HUDEP-2 (cell line): Measurements from ENCODE around the gene TCL1B.
"Not testable (repeated sequence)": the region's sequence is repeated elsewhere in the genome, so short reads cannot be mapped to it uniquely, and the experiment has no call there.

Experiments
- DNase-seq, 76 experiments: peaks; one replicate each; lab custom pipeline; 2025; ENCODE audit not compliant: unreplicated experiment in 76 of 76; lab: John Stamatoyannopoulos, UW

Gene TCL1B

GRCh38 chr14:95700221-95700976 lies 14.2 kb downstream of the TCL1B start:
- DNase-seq = no peak

- DNase-seq = no peak
Measured at GRCh38 chr14:95701846-95702221, 15.6 kb downstream of the TCL1B start.

GRCh38 chr14:95703341-95703740 lies 17.1 kb downstream of the TCL1B start:
- DNase-seq = no peak

- DNase-seq = no peak
Measured at GRCh38 chr14:95703805-95704204, 17.6 kb downstream of the TCL1B start.

- no peak for DNase-seq
Measured at GRCh38 chr14:95705518-95705917, 19.3 kb downstream of the TCL1B start.

- no peak for DNase-seq
Measured at GRCh38 chr14:95707327-95707726, 21.1 kb downstream of the TCL1B start.

GRCh38 chr14:95710106-95710505 lies 23.9 kb downstream of the TCL1B start:
- no peak for DNase-seq

- no peak for DNase-seq
Measured at GRCh38 chr14:95711476-95712176, 25.4 kb downstream of the TCL1B start.

GRCh38 chr14:95712398-95712797 lies 26.2 kb downstream of the TCL1B start:
- no peak for DNase-seq

GRCh38 chr14:95713596-95714371 lies 27.6 kb downstream of the TCL1B start, which contains the start of gene TCL1A:
Gene TCL1A (minus strand): TSS chr14:95714125. CDS start chr14:95714066, 59 bp downstream.
- DNase-seq = no peak

GRCh38 chr14:95722525-95723190 lies 36.4 kb downstream of the TCL1B start:
- DNase-seq = no peak

- DNase-seq = no peak
Measured at GRCh38 chr14:95725685-95726336, 39.6 kb downstream of the TCL1B start.

GRCh38 chr14:95727056-95727700 lies 41.0 kb downstream of the TCL1B start:
- no peak for DNase-seq

GRCh38 chr14:95729402-95730028 lies 43.3 kb downstream of the TCL1B start:
- DNase-seq = not testable (repeated sequence)

GRCh38 chr14:95730126-95730525 lies 43.9 kb downstream of the TCL1B start:
- no peak for DNase-seq

GRCh38 chr14:95733212-95733611 lies 47.0 kb downstream of the TCL1B start:
- no peak for DNase-seq

GRCh38 chr14:95739356-95739755 lies 53.1 kb downstream of the TCL1B start:
- DNase-seq = peak in 1 of 76 experiments; percentile 1

- DNase-seq = no peak
Measured at GRCh38 chr14:95741038-95741490, 54.8 kb downstream of the TCL1B start.

- DNase-seq = no peak
Measured at GRCh38 chr14:95741781-95742180, 55.6 kb downstream of the TCL1B start.
